Stimulated activated CD8-positive, alpha-beta memory T cell treated with anti-CD3 and anti-CD28 coated beads, Interleukin-4, amount 100 ng/mL, for 4 hours (primary cell): ENCODE data around the gene XAGE1B.
"Not testable (repeated sequence)": the region's sequence is repeated elsewhere in the genome, so short reads cannot be mapped to it uniquely, and the experiment has no call there.

Experiments
- DNase-seq, 2 donors: peaks; one replicate each; pipeline ENCODE4 v3.0.0-alpha.2; 2020; ENCODE audit warnings: low read depth in 2 of 2, low spot score in 1 of 2

Gene XAGE1B

GRCh38 chrX:52516987-52517325, at the start of gene XAGE1B:
Gene XAGE1B (minus strand): TSS chrX:52517063. CDS start chrX:52515527, 1,536 bp downstream.
- DNase-seq = not testable (repeated sequence)

- DNase-seq = no peak
Measured at GRCh38 chrX:52563105-52563504, 46.2 kb upstream of the XAGE1B start.

DNA sequence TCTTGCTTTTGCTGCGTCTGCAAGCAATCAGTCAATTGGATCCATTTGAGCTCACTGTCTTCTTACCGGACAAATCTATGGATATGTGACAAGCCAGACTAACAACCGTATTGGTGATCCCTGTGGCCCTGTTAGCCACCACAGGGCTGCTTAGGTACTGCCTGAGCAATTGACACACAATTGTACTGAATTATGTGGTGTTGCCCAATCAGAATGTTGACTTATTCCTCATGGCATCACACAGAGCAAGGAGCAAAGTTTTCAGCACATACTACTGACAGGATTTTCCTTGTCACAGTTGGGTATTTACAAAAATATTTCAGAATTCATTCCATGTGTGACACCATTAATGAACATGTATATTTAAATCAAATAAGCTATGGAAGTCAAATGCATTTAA, 41.3 kb upstream of the XAGE1B start:
- DNase-seq = no peak

DNA sequence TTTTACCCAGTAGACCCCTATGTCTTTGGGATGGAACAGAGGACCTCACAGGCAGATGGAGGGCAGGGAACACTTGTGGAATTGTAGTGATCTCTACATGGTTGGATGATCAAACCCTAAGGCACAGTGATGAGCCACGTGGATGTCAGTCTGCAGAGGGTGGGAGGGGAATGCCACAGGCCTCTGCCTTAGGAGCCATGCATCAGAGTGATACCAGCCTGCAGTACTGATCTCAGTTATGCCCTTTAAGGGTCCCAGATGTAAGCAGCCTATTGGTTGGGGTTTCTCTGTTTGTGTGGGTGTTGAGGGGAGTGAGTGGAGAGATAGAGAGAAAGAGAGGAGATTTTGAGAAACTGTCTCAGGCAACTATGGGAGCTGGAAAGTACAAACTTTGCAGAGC, 39.9 kb upstream of the XAGE1B start:
- no peak for DNase-seq

GRCh38 chrX:52553995-52554642, 37.3 kb upstream of the XAGE1B start:
- no peak for DNase-seq

DNA sequence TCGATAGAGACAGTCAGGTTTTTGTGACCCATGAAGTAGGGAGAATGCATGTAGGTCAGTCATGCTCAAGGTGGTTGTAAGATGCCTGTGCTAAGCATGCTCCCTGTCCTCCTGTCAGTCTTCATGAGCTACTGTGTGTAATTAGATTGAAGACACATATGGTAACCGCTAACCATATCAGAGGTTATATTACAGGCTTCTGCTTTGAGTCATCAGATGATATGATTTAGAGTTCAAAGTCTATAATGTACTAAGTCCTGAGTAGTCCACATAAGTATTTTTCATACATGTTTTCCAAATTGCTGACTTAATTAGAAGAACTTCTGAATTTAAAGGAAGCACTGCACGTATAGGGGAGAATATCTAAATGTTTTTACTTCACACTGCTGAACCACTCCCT, 31.9 kb upstream of the XAGE1B start:
- not testable (repeated sequence) for DNase-seq

DNA sequence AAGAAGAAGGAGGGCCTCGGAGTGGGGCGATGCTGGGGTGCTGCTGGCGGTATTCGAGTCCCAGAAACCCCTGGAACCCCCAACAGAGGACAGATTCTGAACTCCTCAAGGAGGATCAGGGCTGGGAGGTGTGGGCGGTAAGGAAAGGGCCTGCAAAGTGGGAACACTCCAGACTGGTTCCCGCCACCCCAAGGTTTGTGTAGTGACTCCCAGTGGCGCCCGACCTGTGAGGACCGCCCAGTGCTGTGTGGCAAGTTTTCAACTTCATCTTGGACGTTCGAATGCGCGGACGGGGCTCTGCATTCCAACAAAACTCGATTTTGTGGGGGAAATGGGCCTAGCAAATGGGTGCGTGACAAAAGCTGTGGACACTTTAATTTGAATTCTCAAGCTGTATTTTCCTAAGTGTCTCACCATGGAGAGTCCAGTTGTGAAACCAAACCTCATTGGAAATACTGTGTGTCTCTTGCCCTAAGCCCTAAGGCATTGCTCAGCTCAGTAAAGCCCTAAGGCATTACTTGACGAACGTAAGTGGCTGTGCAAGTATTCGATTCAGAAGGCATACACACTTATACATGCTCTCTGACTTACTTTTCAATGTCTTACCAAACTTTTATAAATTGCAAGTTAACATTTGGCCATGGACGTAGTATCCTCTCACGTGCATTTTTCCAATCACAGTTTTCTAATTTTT, 27.4 kb upstream of the XAGE1B start:
- DNase-seq = no peak

DNA sequence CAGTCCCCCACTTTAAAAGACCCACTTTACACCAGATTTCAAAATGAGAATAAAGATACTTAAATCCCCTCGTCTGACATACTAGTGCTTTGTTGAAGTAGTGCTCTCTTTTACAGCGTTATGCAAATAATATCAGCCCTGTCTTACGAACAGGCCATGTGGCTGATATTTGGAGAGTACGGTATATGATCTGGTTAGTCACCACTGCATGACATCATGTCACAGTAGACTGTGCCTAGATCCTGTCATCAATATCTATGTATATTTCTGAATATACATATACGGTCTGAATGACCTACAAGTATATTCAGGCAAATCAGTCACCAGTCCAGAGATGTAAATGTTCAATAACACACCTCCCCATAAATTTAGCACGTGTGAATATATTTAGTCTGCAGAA, 25.4 kb upstream of the XAGE1B start:
- no peak for DNase-seq

- DNase-seq = not testable (repeated sequence)
Measured at GRCh38 chrX:52541051-52541450, 24.2 kb upstream of the XAGE1B start.

DNA sequence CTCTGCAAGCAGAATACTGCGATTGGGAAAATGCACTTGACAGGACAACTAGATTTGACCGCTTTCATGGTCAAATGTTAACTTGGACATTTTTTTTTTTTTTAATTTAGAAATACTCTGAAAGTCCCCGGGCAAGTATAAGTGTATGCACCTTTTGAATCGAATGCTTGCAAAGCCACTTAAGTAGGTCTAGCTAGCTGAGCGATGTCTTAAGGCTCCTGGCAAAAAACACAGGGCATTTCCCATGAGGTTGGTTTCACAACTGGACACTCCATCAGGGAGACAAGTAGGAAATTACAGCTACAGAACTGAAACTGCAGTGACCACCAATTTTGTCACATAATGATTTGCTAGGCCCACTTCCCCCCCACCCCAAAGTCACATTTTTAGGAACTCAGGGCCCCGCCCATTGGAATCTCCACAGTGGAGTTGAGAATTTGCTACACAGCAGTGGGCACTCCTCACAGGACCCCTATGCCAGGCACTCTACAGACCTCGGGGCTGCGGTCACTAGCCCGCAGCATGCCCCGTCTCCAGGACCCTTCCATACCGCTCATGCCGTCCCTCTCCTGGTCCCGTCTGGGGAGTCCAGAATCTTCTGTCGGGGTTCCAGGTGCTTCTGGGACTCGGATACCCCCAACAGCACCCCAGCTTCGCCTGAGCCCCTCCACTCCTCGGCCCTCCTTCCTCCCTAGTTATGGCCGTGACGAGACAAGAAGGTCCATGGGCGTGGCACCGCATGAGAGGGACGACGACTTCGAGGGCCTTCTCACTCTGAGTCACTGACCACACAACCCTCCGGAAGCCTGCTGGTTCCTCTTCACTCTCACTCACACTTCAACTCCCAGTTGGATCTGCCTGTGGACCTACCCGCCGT, 515 bp downstream of the XAGE1B start:
- not testable (repeated sequence) for DNase-seq

DNA sequence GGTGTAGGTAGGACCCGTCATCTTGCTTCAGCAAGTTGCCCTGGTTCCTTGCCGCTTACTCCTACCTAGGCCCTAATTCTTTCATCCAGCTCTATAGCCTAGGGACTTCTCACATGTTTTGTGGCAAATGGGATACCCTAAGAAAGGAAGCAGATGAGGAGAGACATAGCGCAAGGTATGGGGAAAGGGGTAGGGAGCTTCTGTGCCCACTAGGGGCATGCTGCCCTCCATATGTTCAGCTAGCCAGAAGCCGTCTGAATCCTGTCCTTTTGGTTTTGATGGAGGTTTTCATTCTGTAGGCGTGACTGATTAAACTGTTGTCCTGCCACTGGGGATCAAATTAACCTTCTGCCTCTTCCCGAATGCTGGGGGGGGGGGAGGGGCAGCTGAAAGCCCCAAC, 5.7 kb downstream of the XAGE1B start:
- DNase-seq = not testable (repeated sequence)

- no peak for DNase-seq
Measured at GRCh38 chrX:52509916-52510315, 6.9 kb downstream of the XAGE1B start.

DNA sequence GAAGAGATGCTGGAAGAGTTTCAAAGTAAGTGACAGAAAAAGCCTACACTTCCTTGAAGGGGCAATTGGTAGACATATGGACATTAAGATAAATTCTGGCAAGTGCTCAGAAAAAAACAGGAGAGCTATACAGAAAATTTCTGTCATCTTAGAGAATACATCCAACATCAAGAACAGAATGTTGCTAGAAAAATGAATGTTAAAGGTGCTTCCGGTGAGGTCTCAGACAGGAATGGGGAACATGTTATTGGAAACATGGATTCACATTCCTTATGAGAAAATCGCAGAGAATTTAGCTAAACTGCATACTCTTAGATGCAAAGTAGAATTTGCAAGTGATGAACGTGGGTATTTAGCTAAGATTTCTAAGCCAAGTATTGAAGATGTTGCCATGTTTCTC, 9.5 kb downstream of the XAGE1B start:
- no peak for DNase-seq

GRCh38 chrX:52504551-52504950, 12.3 kb downstream of the XAGE1B start:
- no peak for DNase-seq

DNA sequence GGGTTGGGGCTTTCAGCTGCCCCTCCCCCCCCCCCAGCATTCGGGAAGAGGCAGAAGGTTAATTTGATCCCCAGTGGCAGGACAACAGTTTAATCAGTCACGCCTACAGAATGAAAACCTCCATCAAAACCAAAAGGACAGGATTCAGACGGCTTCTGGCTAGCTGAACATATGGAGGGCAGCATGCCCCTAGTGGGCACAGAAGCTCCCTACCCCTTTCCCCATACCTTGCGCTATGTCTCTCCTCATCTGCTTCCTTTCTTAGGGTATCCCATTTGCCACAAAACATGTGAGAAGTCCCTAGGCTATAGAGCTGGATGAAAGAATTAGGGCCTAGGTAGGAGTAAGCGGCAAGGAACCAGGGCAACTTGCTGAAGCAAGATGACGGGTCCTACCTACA, 15.5 kb downstream of the XAGE1B start:
- not testable (repeated sequence) for DNase-seq

GRCh38 chrX:52496419-52496772, 20.5 kb downstream of the XAGE1B start:
- DNase-seq = not testable (repeated sequence)

DNA sequence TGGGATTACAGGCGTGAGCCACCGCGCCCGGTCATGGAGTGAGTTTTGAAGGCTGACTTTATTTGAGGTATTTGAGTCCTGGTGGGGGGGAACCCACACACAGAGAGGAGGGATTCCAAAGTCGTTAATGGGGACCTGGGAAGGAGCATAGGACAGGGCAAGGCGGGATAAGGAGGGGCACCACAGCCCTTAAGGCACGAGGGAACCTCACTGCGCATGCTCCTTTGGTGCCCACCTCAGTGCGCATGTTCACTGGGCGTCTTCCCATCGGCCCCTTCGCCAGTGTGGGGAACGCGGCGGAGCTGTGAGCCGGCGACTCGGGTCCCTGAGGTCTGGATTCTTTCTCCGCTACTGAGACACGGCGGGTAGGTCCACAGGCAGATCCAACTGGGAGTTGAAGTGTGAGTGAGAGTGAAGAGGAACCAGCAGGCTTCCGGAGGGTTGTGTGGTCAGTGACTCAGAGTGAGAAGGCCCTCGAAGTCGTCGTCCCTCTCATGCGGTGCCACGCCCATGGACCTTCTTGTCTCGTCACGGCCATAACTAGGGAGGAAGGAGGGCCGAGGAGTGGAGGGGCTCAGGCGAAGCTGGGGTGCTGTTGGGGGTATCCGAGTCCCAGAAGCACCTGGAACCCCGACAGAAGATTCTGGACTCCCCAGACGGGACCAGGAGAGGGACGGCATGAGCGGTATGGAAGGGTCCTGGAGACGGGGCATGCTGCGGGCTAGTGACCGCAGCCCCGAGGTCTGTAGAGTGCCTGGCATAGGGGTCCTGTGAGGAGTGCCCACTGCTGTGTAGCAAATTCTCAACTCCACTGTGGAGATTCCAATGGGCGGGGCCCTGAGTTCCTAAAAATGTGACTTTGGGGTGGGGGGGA, 21.1 kb downstream of the XAGE1B start, which contains the start of gene XAGE1A:
XAGE1A (plus strand) TSS at position 264 of the 874 bp plus-strand sequence. CDS start 1,554 bp downstream, outside the sequence.
- not testable (repeated sequence) for DNase-seq

DNA sequence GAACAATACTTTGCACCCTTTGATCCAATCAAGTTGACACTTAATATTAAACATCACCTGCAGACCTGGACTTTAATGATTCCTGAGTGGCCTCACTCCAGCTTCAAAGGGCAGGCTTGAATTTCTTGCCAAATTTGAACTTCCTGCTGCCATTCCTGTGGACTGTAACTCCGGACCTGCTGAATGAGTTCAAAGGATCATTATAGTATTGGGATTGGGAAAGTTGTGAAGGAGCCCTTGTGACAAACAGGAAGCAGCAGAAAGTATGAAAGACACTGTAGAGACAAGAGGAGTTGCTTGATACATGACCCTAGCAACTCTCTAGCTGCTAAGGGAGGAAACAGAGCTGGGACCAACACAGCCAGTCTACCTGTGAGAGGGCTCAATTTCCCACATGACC, 45.6 kb downstream of the XAGE1B start:
- not testable (repeated sequence) for DNase-seq
